ENCODE measurements around the gene ACSL6.

ACSL6 gene, protein sequence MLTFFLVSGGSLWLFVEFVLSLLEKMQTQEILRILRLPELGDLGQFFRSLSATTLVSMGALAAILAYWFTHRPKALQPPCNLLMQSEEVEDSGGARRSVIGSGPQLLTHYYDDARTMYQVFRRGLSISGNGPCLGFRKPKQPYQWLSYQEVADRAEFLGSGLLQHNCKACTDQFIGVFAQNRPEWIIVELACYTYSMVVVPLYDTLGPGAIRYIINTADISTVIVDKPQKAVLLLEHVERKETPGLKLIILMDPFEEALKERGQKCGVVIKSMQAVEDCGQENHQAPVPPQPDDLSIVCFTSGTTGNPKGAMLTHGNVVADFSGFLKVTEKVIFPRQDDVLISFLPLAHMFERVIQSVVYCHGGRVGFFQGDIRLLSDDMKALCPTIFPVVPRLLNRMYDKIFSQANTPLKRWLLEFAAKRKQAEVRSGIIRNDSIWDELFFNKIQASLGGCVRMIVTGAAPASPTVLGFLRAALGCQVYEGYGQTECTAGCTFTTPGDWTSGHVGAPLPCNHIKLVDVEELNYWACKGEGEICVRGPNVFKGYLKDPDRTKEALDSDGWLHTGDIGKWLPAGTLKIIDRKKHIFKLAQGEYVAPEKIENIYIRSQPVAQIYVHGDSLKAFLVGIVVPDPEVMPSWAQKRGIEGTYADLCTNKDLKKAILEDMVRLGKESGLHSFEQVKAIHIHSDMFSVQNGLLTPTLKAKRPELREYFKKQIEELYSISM

DNA sequence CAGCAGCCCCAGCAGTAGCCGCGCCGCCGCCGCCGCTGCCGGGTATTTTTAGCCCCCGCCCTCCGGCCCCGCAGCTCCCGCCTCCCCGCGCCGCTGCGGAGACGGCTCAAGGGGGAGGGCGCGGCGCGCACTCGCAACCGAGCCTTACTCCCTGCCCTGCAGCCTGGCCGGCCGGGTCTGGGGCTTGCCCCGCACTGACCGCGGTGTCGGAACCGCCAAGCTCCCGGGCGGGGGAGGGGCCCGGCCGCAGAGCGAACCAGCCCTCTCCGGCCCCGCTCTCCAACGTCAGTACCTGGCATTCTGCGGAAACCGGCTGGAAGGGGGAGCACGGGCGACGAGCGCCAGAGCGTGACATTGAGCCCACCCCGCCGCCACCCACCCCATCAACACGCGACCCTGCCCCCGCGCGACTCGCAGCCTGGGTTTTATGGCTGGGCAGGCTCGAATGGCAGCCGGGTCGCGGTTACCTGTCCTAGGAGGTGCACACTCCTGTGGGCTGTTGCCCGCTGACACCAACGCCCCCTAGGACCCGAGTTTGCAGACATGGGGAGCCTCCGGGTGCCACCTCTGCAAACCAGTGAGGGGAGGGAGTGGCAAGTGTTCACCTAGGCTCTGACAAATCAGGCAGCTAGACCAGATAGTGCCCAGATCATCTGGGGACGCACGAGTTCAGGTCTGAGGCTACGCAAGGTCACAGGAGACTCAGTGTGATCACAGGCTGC, at the start of gene ACSL6:
TSS of gene ACSL6 (minus strand) at position 37 of the 722 bp plus-strand sequence. CDS start 105 bp downstream, outside the sequence.
- H3K27me3 ChIP-seq, result peaks cover 48% of the 10 kb centered on the region
- H3K27ac ChIP-seq, result no peak within 1 kb of the TSS

DNA sequence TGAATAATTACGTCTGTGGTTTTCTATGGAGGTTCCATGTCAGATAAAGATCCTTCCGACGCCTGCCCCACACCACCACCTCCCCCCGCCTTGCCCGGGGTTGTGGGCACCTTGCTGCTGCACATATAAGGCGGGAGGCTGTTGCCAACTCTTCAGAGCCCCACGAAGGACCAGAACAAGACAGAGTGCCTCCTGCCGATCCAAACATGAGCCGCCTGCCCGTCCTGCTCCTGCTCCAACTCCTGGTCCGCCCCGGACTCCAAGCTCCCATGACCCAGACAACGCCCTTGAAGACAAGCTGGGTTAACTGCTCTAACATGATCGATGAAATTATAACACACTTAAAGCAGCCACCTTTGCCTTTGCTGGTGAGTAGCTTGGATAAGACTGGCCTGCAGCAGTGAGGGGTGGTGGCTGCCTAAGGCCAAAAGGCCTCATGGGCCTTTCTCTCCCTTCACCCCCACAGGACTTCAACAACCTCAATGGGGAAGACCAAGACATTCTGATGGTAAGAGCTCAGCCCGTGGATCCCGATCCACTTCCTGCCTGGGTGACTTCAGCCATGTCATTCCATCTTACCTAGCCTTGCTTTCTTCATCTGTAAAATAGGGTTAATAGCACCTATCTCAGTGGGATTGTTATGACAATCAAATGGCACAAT, 49.2 kb upstream of the ACSL6 start, which contains the start of gene IL3:
TSS of gene IL3 (plus strand) at position 155 of the 661 bp plus-strand sequence. CDS start at position 207, 52 bp downstream.
- no peak for TF ChIP-seq Cebpa-rat (IDR thresholded peaks at IDR 0.05)
- Histone ChIP-seq H3K36me3 (no peaks in the 10 kb centered on the region), H3K9ac (peak within 1 kb of the TSS; percentile 3; the same call in 1 of the 2 replicates), H3K27me3 (no peaks in the 10 kb centered on the region), H3K9me3 (no peaks in the 10 kb centered on the region), H4K20me1 (no peaks in the 10 kb centered on the region), H3K4me1 (peaks cover 69% of the 10 kb centered on the region), H3K4me3 (no peak within 1 kb of the TSS), H3K27ac (peak within 1 kb of the TSS; percentile 61; the same call in 1 of the 2 replicates), H3K4me2 (peak within 1 kb of the TSS; percentile 80)

More for the DNA sequence above, at the start of gene ACSL6:
- Histone ChIP-seq H3K9ac (no peak within 1 kb of the TSS), H3K4me1 (peaks cover 17% of the 10 kb centered on the region), H4K20me1 (peaks cover 16% of the 10 kb centered on the region; the same call in 1 of the 2 replicates), H3K9me3 (no peaks in the 10 kb centered on the region), H3K36me3 (no peaks in the 10 kb centered on the region), H3K4me3 (peak within 1 kb of the TSS; percentile 65), H3K4me2 (peak within 1 kb of the TSS; percentile 94)
- TF ChIP-seq Cebpa-rat (IDR thresholded peaks at IDR 0.05), result no peak

DNA sequence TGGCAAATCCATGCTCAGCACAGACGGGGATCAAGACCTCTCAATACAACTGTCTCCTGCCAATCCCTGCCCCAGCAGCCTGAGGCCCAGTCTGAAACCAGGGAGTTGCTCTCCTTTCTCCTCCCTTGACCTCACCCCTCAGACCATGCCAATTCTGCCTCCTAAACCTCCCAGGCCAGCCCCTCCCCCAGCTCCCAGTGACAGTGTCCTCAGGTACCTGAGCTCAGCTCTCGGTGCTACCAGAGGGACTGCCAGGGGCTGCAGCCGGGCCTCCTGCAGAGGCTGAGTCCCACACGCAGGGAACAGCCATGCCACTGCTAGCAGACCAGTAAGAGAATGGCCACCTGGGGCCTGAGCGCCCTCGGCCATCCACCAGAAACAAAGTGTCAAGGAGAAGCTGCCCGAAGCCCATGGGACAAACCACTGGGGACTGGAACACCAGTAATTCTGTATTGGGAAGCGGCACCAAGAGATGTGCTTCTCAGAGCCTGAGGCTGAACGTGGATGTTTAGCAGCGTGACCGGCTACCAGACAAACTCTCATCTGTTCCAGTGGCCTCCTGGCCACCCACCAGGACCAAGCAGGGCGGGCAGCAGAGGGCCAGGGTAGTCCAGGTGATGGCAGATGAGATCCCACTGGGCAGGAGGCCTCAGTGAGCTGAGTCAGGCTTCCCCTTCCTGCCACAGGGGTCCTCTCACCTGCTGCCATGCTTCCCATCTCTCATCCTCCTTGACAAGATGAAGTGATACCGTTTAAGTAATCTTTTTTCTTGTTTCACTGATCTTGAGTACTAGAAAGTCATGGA, 48.4 kb upstream of the ACSL6 start:
- no peak for TF ChIP-seq Cebpa-rat (IDR thresholded peaks at IDR 0.05)

DNA sequence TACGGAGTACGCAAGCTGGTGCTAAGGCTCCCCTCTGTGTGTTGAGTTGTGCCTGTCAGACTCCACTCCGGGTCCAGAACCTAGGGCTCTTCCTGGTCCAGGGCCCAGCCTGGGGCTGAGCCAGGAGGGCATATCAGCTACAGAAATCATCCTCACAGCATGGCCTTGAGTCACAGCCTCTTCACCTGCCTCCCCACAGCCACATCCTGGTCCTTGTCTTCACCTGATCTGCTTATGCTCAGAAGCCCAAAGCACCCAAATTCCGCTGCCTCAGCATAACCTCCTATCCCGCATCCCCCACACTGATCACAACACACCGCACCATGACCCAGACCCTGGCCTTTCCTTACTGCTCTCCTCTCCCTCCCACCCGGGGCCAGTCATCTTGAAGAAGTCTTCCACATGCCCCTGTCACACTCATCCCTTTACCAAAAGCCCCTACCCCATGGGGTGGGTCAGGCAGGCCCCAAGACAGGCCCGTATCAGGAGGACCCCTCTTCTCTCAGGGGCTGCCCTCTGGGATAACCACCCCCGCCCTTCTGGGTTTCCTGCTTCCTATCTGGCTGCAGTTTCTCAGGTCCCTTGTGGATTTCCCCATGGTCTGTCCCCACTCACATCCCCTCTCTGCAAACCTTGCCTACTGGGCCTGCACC, 47.7 kb upstream of the ACSL6 start:
- Histone ChIP-seq H3K27me3 (no peaks in the 10 kb centered on the region), H3K4me1 (peaks cover 68% of the 10 kb centered on the region), H3K36me3 (no peaks in the 10 kb centered on the region), H3K27ac (no peak overlapping the region), H3K4me2 (peak overlapping the region; percentile 80), H3K4me3 (no peak overlapping the region), H3K9ac (no peak overlapping the region; the same call in 1 of the 2 replicates), H3K9me3 (no peaks in the 10 kb centered on the region), H4K20me1 (no peaks in the 10 kb centered on the region)
- no peak for TF ChIP-seq Cebpa-rat (IDR thresholded peaks at IDR 0.05)

More for the DNA sequence above, 48.4 kb upstream of the ACSL6 start:
- peaks cover 70% of the 10 kb centered on the region for H3K4me1 ChIP-seq
- H3K36me3 ChIP-seq, result no peaks in the 10 kb centered on the region
- H4K20me1 ChIP-seq, result no peaks in the 10 kb centered on the region
- H3K27ac ChIP-seq, result peak overlapping the region; percentile 61; the same call in 1 of the 2 replicates
- peak overlapping the region; percentile 80 for H3K4me2 ChIP-seq
- no peaks in the 10 kb centered on the region for H3K27me3 ChIP-seq
- H3K9ac ChIP-seq, result peak overlapping the region; percentile 3; the same call in 1 of the 2 replicates
- H3K4me3 ChIP-seq, result no peak overlapping the region
- H3K9me3 ChIP-seq, result no peaks in the 10 kb centered on the region

DNA sequence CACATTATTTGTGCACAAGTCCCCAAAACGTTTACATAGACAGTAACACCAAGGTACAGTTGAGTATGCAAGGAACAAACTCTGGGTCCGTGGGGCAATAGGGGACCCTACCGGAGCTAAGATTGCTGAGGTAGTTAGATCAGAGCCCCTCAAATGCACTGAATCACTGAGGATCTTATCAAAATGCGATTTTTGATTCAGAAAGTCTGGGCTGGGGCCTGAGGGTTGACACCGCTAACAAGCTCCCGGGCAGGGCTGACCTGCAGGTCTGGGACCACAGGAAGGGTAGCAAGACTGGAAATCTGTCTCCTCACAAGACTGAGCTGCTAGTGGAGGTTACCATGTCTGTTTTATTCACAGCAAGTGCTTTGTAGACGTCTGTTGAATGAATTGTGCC, 47.2 kb upstream of the ACSL6 start:
- Histone ChIP-seq H3K4me3 (no peak overlapping the region), H4K20me1 (no peaks in the 10 kb centered on the region), H3K9ac (no peak overlapping the region), H3K27me3 (no peaks in the 10 kb centered on the region), H3K36me3 (no peaks in the 10 kb centered on the region), H3K4me2 (no peak overlapping the region), H3K27ac (no peak overlapping the region), H3K9me3 (no peaks in the 10 kb centered on the region), H3K4me1 (peaks cover 66% of the 10 kb centered on the region)
- TF ChIP-seq Cebpa-rat (IDR thresholded peaks at IDR 0.05), result no peak

DNA sequence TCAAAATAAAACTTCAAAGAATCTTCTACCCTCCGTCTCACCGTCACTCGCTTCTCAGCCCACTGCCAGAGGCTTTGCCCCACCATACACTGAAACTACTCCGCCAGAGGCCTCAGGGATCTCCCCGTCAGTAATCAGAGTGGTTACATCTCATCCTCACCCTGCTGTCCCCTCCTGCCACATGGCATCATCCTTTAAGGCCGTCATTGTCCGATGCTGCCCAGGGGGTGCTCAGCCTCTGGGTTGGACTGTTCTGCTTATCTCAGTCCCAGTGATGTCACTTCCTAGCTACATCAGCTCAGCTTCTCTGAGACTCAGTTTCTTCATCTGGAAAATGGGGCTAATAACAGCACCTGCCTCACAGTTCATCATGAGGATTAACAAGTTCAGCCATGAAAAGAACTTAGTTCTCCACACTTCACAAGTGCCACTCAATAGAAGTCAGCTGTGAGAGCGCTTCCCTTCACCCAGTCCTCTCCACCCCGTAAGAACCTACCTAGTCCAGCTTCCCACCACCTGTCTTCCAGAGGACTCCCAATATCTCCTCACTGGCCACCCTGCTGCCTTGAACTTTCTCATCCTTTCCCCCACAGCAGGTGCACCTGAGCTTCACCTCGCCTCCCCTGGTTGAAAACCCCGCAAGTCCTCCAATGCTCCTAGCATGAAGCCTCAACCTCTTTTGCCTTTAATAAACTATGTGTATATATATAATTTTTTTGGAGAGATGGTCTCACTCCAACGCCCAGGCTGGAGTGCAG, 46.2 kb upstream of the ACSL6 start:
- Histone ChIP-seq H3K4me1 (peaks cover 58% of the 10 kb centered on the region), H4K20me1 (no peaks in the 10 kb centered on the region), H3K27me3 (no peaks in the 10 kb centered on the region), H3K4me2 (peak overlapping the region; percentile 72; the same call in 1 of the 2 replicates), H3K36me3 (no peaks in the 10 kb centered on the region), H3K4me3 (no peak overlapping the region), H3K9me3 (no peaks in the 10 kb centered on the region), H3K9ac (no peak overlapping the region), H3K27ac (no peak overlapping the region)
- TF ChIP-seq Cebpa-rat (IDR thresholded peaks at IDR 0.05), result no peak

DNA sequence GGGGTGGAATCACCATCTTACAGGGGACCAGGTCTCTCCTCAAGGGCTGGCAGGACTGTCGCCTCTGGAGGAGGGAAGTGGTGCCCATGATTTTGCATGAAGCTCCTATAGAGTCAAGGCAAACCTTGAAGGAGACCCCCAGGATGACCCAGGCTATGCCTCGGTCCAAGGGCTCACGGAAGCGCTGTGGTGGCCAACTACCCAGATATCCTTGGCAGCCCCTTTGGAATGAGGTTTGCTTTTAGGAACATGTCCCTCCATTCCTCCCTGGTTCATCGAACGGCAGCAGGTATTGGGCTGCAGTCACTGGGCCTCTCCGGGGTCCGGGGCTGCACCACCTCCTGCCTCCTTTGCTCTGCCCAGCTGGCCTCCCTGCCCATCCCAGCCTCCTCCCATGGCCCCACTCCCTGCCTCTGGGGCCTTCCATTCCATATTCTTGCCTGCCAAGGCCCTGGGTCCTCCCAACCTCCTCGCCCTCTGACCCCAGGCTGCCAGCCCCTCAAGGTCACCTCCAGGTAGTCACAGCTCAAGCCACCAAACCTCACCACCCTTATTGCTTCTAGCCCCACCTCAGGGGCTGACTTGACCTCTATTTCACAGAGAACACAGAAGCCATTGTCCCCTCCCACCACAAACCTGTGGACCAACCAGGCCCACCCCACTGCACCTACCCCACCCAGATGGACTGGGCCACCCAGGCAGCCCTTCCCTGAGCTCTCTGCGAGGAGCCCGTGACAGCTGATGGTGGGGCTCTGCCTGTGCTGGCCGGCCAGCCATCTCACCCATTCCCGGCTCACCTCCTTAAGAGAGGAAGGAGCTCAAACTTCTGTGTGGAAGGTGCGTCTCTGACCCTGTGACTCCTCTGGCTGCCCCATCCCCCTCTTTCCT, 45.4 kb upstream of the ACSL6 start:
- H3K27ac ChIP-seq, result peak overlapping the region; percentile 18; the same call in 1 of the 2 replicates
- H3K9me3 ChIP-seq, result no peaks in the 10 kb centered on the region
- no peaks in the 10 kb centered on the region for H3K27me3 ChIP-seq

More for the DNA sequence above, 45.4 kb upstream of the ACSL6 start:
- no peak overlapping the region for H3K9ac ChIP-seq
- H3K4me2 ChIP-seq, result peak overlapping the region; percentile 72
- no peak overlapping the region for H3K4me3 ChIP-seq
- peaks cover 58% of the 10 kb centered on the region for H3K4me1 ChIP-seq
- H4K20me1 ChIP-seq, result no peaks in the 10 kb centered on the region
- H3K36me3 ChIP-seq, result no peaks in the 10 kb centered on the region
- no peak for TF ChIP-seq Cebpa-rat (IDR thresholded peaks at IDR 0.05)

Measured in BLaER1 (cell line).